SK-N-SH treated with all-trans-retinoic acid at 6 μM for 48 hours (cell line): Measurements from ENCODE around the gene SARS1.

Source experiments
- BACH2 ChIP-seq: fragments of 250-450 bp; sonication (Bioruptor Pico); IDR thresholded peaks from 2 replicates; pipeline ENCODE4 v1.9.0; 2021; ENCODE audit warnings: mild to moderate bottlenecking, borderline replicate concordance
- TF ChIP-seq, protein P1 (sequence below): fragments of 250-450 bp; sonication (Bioruptor Pico); IDR thresholded peaks from 2 replicates; pipeline ENCODE4 v1.5.1; 2021; ENCODE audit warnings: mild to moderate bottlenecking, moderate library complexity

GRCh38 chr1:109201123-109201703 lies 12.5 kb upstream of the SARS1 start:
- no peak for TF ChIP-seq BACH2 (CRISPR knock-in tag)
- TF ChIP-seq, protein P1, sequence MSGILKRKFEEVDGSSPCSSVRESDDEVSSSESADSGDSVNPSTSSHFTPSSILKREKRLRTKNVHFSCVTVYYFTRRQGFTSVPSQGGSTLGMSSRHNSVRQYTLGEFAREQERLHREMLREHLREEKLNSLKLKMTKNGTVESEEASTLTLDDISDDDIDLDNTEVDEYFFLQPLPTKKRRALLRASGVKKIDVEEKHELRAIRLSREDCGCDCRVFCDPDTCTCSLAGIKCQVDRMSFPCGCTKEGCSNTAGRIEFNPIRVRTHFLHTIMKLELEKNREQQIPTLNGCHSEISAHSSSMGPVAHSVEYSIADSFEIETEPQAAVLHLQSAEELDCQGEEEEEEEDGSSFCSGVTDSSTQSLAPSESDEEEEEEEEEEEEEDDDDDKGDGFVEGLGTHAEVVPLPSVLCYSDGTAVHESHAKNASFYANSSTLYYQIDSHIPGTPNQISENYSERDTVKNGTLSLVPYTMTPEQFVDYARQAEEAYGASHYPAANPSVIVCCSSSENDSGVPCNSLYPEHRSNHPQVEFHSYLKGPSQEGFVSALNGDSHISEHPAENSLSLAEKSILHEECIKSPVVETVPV (CRISPR knock-in tag), result no peak
